OCI-LY1 (cell line): ENCODE measurements around the gene UNC5B.

Source experiments
- H2AFZ ChIP-seq: fragments of 200-600 bp; sonication (generic), shearing (Covaris generic); 2 replicates; pipeline ENCODE4 v1.6.0; 2014; ENCODE audit warnings: antibody characterized with exemption, mild to moderate bottlenecking, low read length
- H3F3A ChIP-seq: fragments of 200-600 bp; sonication (generic), shearing (Covaris generic); 2 replicates; pipeline ENCODE4 v1.6.0; 2014; ENCODE audit warnings: mild to moderate bottlenecking, antibody characterized with exemption, low read length, moderate library complexity; ENCODE audit not compliant: insufficient read depth
- H3K27ac ChIP-seq: fragments of 200-600 bp; sonication (generic); 2 replicates; pipeline ENCODE4 v1.5.1; 2014; ENCODE audit warnings: low read length, mixed run types, mild to moderate bottlenecking, low read depth; ENCODE audit not compliant: poor library complexity, severe bottlenecking
- H3K27me3 ChIP-seq: fragments of 200-600 bp; sonication (generic); 2 replicates; pipeline ENCODE4 v1.6.0; 2014; ENCODE audit warnings: antibody characterized with exemption, mild to moderate bottlenecking, low read length, moderate library complexity; ENCODE audit not compliant: insufficient read depth
- H3K36me3 ChIP-seq: fragments of 200-600 bp; sonication (generic); 2 replicates; pipeline ENCODE4 v1.6.1; 2014; ENCODE audit warnings: mild to moderate bottlenecking, antibody characterized with exemption, low read length, moderate library complexity, mixed read lengths; ENCODE audit not compliant: insufficient read depth
- H3K4me1 ChIP-seq: fragments of 200-600 bp; sonication (generic); 2 replicates; pipeline ENCODE4 v1.5.1; 2014; ENCODE audit warnings: mild to moderate bottlenecking, low read length, moderate library complexity; ENCODE audit not compliant: insufficient read depth, severe bottlenecking
- H3K4me2 ChIP-seq: fragments of 200-600 bp; sonication (generic), shearing (Covaris generic); 2 replicates; pipeline ENCODE4 v1.6.1; 2014; ENCODE audit warnings: low read length
- H3K4me3 ChIP-seq: fragments of 200-600 bp; sonication (generic); 2 replicates; pipeline ENCODE4 v1.5.1; 2014; ENCODE audit warnings: low read length, low read depth, mild to moderate bottlenecking, mixed read lengths; ENCODE audit not compliant: poor library complexity, severe bottlenecking
- H3K79me2 ChIP-seq: fragments of 200-600 bp; shearing (Covaris generic); 2 replicates; pipeline ENCODE4 v1.6.1; 2016; ENCODE audit warnings: mixed run types, low read length, mixed read lengths; ENCODE audit not compliant: insufficient read depth
- H3K9ac ChIP-seq: fragments of 200-600 bp; sonication (generic), shearing (Covaris generic); 2 replicates; pipeline ENCODE4 v1.6.1; 2014; ENCODE audit warnings: mild to moderate bottlenecking, low read length, mixed read lengths
- H3K9me2 ChIP-seq: fragments of 200-600 bp; sonication (generic), shearing (Covaris generic); 2 replicates; pipeline ENCODE4 v1.6.1; 2014; ENCODE audit warnings: low read depth, mild to moderate bottlenecking, low read length, mixed read lengths
- H3K9me3 ChIP-seq: fragments of 200-600 bp; shearing (Covaris generic); 2 replicates; pipeline ENCODE4 v1.6.1; 2014; ENCODE audit warnings: low read length, mixed read lengths
- H4K20me1 ChIP-seq: fragments of 200-600 bp; sonication (generic), shearing (Covaris generic); 2 replicates; pipeline ENCODE4 v1.6.0; 2016; ENCODE audit warnings: mild to moderate bottlenecking, low read length; ENCODE audit not compliant: insufficient read depth
- EZH2 ChIP-seq: fragments of 200-600 bp; sonication (generic), shearing (Covaris generic); IDR thresholded peaks from 2 replicates; pipeline ENCODE4 v1.8.0; 2017; ENCODE audit warnings: borderline replicate concordance, mixed run types, mild to moderate bottlenecking, antibody characterized with exemption, low read length, moderate library complexity, mixed read lengths
- TF ChIP-seq, protein P1 (sequence below): fragments of 200-600 bp; sonication (generic), shearing (Covaris generic); IDR thresholded peaks from 2 replicates; pipeline ENCODE4 v1.5.1; 2017; ENCODE audit warnings: mild to moderate bottlenecking, antibody characterized with exemption, low read length, moderate library complexity, mixed read lengths

The UNC5B gene

DNA sequence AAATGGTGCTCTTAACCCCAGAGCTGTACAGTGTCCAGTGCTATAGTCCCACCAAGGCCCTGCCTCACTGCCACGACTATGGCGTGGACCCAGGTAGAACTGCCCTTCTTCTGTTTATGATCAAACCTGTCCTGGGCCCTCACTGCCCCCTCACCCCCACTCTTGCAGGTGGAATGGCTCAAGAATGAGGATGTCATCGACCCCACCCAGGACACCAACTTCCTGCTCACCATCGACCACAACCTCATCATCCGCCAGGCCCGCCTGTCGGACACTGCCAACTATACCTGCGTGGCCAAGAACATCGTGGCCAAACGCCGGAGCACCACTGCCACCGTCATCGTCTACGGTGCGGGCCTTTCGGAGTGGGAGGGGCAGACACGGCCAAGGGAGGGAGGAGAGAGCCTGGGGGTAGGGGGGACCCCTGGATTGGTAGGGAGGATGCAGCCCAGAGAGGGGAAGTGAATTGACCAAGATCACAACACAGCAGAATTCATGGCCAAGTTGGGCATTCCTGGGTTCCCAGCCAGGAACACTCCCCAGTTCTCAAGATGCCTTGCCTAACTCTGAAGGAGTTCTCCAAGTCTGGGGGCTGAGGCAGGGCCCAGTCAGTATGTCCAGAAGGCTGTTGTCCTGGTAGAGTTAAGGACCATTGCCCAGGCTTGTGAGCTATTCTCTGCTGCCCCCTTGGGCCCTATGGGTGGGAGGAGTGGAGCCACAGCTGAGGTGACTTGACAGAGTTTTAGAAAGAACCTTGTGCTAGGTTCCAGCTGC is 74.3 kb downstream of the UNC5B start:
- H3K4me3 ChIP-seq: no peak overlapping the region
- H4K20me1 ChIP-seq: no peaks in the 10 kb centered on the region
- H3K4me1 ChIP-seq: no peaks in the 10 kb centered on the region
- no peaks in the 10 kb centered on the region for H3K9me3 ChIP-seq
- no peaks in the 10 kb centered on the region for H3K79me2 ChIP-seq
- no peaks in the 10 kb centered on the region for H3K9me2 ChIP-seq
- no peak overlapping the region for H3K27ac ChIP-seq
- H2AFZ ChIP-seq: no peak overlapping the region
- H3K9ac ChIP-seq: no peak overlapping the region
- H3K36me3 ChIP-seq: no peaks in the 10 kb centered on the region
- H3K27me3 ChIP-seq: 0 out of 2 replicates have a peak, but pooled peaks cover 2% of the 10 kb centered on the region
- H3F3A ChIP-seq: no peaks in the 10 kb centered on the region
- TF ChIP-seq EZH2: no peak
- TF ChIP-seq, protein P1, sequence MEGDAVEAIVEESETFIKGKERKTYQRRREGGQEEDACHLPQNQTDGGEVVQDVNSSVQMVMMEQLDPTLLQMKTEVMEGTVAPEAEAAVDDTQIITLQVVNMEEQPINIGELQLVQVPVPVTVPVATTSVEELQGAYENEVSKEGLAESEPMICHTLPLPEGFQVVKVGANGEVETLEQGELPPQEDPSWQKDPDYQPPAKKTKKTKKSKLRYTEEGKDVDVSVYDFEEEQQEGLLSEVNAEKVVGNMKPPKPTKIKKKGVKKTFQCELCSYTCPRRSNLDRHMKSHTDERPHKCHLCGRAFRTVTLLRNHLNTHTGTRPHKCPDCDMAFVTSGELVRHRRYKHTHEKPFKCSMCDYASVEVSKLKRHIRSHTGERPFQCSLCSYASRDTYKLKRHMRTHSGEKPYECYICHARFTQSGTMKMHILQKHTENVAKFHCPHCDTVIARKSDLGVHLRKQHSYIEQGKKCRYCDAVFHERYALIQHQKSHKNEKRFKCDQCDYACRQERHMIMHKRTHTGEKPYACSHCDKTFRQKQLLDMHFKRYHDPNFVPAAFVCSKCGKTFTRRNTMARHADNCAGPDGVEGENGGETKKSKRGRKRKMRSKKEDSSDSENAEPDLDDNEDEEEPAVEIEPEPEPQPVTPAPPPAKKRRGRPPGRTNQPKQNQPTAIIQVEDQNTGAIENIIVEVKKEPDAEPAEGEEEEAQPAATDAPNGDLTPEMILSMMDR: no peak
- no peak overlapping the region for H3K4me2 ChIP-seq

GRCh38 chr10:71287456-71287855 is 75.1 kb downstream of the UNC5B start:
- Histone ChIP-seq H3K79me2 (no peaks in the 10 kb centered on the region), H3K4me2 (no peak overlapping the region), H3K9ac (no peak overlapping the region), H3K36me3 (no peaks in the 10 kb centered on the region), H3K27ac (no peak overlapping the region), H3K27me3 (0 out of 2 replicates have a peak, but pooled peaks cover 2% of the 10 kb centered on the region), H3F3A (no peaks in the 10 kb centered on the region), H2AFZ (no peak overlapping the region), H3K4me1 (no peaks in the 10 kb centered on the region), H3K9me3 (no peaks in the 10 kb centered on the region), H3K4me3 (no peak overlapping the region), H3K9me2 (no peaks in the 10 kb centered on the region), H4K20me1 (no peaks in the 10 kb centered on the region)
- TF ChIP-seq EZH2: no peak
- TF ChIP-seq, protein P1: no peak

GRCh38 chr10:71288461-71288860 is 76.1 kb downstream of the UNC5B start:
- Histone ChIP-seq H3K27ac (no peak overlapping the region), H3F3A (no peaks in the 10 kb centered on the region), H3K36me3 (no peaks in the 10 kb centered on the region), H3K4me1 (no peaks in the 10 kb centered on the region), H3K9me3 (no peaks in the 10 kb centered on the region), H3K27me3 (0 out of 2 replicates have a peak, but pooled peaks cover 2% of the 10 kb centered on the region), H3K4me3 (no peak overlapping the region), H2AFZ (no peak overlapping the region), H3K9ac (no peak overlapping the region), H3K79me2 (no peaks in the 10 kb centered on the region), H3K9me2 (no peaks in the 10 kb centered on the region), H3K4me2 (no peak overlapping the region), H4K20me1 (no peaks in the 10 kb centered on the region)
- no peak for TF ChIP-seq EZH2
- TF ChIP-seq, protein P1: no peak
